ENCODE results near the gene FILIP1L.

DNA sequence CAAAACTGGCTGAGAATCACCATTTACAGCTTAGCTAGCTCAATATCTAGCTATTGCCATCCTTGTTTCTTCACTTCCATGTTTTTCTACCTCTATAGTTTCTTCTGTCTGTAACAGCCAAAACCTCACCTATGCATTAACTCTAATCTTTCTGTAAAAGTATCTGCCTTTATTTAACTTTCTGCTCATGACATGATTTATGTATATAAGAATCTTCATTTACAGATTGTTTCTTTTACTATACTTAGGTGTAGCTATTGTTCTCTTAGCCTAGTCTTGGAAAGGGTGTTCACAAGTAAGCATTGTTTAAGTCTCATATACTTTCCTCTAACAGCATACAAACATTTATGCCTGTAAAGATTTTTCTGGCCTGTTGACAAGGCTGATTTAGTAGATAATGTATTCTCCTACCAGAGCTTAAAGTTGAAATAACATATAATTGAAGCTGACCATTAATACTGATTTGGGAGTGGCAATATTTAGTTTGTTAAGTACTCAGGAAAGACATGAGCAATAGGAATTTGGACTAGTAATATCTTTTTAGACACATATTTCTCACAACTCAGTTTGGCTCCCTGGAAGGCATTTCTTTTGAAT, 9.4 kb downstream of the FILIP1L start:
- TF ChIP-seq GATA3 (IDR thresholded peaks at IDR 0.05; ENCODE audit: low read depth, low read length) (no peak), GATA2 (IDR thresholded peaks at IDR 0.05; ENCODE audit: low read depth, low read length) (no peak)

Measured in SH-SY5Y (cell line).